ENCODE results near the gene GANAB.
A peak's percentile ranks its signal among the peaks of the same experiment; 100 is the strongest.
"Not testable (repeated sequence)": the region's sequence is repeated elsewhere in the genome, so short reads cannot be mapped to it uniquely, and the experiment has no call there.

Gene GANAB

GRCh38 chr11:62621027-62621566, 25.3 kb downstream of the GANAB start:
- DNase-seq = no peak

- DNase-seq = not testable (repeated sequence)
Measured at GRCh38 chr11:62616957-62617356, 29.5 kb downstream of the GANAB start.

- no peak for DNase-seq
Measured at GRCh38 chr11:62615521-62615920, 30.9 kb downstream of the GANAB start.

- no peak for DNase-seq
Measured at GRCh38 chr11:62614275-62614674, 32.1 kb downstream of the GANAB start.

GRCh38 chr11:62613291-62613778, 33.1 kb downstream of the GANAB start:
- no peak for DNase-seq

- DNase-seq = peak; percentile 80 to 93
Measured at GRCh38 chr11:62612366-62613290, 33.8 kb downstream of the GANAB start, which contains the start of the genes EML3 and ROM1. TSS of gene EML3 (minus strand) at chr11:62612775. CDS start at chr11:62612457, 318 bp downstream. TSS of gene ROM1 (plus strand) at chr11:62613257. CDS start at chr11:62613282, 25 bp downstream.

DNA sequence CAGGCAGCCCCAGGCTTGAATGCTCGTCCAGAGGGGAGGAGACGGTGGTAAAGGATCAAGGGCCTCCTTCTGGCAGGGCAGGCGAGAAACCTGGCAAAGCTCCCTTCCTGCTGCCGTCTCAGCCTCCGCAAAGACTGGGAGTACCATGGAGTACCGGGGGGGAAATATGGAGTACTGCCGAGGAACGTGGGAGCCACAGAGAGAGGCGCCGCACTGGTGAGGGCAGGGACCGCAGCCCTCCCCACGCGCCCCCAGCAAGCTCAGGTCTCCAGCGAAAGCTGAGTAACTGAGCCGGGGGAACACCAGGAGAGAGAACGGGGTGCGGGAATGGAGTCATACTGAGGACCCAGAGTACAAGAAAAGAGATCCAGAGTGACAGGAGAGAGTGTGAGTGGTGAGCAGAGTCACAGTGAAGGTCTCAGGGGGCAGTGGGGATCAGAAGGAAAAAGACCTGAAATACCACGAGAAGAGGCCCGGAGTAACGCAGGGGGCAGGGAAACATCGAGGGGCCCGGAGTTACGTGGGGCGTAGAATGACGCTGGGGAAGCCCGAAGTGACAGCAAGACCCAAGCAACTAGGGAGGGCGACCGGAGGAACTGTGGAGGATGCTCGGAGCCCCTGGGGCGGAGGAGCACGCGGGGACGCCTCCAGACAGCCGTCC, 34.6 kb downstream of the GANAB start:
- DNase-seq = peak in 1 of 2 experiments; percentile 70

- DNase-seq = peak in 1 of 2 experiments; percentile 68
Measured at GRCh38 chr11:62610814-62611704, 35.4 kb downstream of the GANAB start.

DNA sequence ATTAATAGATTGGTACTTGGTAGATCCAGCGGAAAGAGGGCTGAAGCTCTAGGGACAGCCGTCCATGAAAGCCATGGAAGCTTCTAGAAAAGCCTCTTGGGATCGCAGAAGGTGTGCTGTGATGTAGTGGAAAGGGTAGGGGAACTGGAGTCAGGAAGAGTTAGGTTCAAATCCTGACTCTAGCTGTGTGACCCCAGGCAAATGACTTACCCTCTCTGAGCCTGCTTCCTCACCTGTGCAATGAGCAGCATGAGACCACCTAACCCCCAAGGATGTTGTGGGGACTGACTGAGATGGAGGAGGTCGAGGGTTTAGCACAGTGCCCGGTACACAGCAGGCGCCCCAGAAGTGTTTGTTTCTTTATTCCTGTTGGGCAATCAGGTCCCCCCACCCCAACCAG, 36.0 kb downstream of the GANAB start:
- no peak for DNase-seq

- DNase-seq = no peak
Measured at GRCh38 chr11:62608776-62609175, 37.6 kb downstream of the GANAB start.

- peak in 1 of 2 experiments; percentile 26 for DNase-seq
Measured at GRCh38 chr11:62607714-62608113, 38.7 kb downstream of the GANAB start.

DNA sequence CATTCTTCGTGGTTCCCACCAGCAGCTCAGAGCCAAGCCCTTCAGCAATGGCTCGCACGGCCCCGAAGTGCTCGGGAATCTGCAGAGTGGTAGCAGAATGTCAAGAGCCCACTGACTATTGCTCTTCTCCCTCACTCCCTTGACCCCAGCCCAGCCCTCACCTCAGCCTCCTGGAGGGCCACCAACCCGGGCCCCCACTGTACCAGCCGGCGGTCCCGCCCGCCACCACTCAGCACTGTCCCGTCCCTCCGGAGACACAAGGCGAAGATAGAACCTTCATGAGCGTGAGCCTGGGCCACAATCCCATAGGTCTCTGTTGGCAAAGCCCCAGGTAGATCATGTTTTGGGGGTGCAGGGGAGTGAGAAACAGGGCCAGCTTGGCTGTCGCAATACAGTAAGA, 40.5 kb downstream of the GANAB start:
- no peak for DNase-seq

DNA sequence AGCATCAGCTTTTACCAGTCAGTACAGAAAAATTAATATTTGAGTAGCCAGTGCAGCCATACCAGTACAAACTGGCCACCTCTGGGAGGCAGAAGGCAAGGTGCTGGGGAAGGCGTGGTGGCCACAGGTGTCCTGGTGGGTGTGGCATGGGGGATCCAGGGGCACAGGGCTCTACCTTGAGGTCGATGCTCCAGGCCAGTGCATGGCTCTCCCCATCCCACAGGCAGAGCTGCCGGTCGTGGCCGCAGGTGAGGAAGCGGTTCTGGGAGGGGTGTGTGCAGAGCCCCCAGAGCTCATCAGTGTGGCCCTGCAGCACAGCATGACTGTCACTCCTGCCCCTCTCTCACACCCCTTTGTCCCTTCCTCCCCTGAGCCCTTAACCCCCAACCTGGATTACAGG, 40.9 kb downstream of the GANAB start:
- no peak for DNase-seq

GRCh38 chr11:62604460-62605120, 41.8 kb downstream of the GANAB start:
- peak; percentile 36 to 65 for DNase-seq

DNA sequence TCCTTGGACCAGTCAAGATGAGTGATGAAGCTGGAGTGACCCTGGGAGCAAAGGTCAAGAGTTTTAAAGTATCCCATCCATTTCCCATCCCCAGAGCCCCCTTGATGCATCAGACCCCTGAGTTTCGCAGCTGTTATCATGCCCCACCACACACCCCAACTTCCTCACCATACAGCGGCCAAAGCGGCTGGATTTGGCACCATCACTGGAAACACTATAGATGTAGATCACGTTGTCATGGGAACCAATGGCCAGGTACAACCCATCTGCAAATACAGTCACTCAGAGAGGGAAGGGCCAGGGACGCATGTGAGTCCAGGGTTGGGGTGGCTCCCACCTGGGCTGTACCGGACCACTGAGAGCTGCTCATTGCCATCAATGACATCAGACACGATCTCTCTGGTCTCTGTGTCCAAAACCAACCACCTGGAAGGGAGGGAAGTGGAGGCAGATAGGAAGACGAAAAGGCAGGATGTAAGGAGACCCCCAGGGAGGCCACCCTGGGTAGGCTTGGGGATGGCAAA, 42.6 kb downstream of the GANAB start:
- no peak for DNase-seq

DNA sequence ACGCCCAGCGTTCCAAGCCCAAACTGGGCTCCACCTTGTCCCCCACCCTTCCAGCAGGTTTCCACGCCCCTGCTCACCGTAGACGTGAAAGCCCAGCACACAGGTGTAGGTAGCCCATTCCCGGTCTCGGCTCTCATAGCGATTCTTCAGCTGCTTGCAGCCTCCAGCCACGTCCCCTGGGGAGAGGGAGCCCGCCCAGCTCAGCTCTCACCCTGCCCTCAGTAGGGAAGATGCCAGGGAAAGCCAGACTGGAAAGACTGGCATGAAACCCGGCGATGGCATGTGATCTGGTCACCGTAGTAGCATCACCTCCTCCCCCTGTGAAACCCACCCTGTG, 43.4 kb downstream of the GANAB start:
- peak in 1 of 2 experiments; percentile 73 for DNase-seq

DNA sequence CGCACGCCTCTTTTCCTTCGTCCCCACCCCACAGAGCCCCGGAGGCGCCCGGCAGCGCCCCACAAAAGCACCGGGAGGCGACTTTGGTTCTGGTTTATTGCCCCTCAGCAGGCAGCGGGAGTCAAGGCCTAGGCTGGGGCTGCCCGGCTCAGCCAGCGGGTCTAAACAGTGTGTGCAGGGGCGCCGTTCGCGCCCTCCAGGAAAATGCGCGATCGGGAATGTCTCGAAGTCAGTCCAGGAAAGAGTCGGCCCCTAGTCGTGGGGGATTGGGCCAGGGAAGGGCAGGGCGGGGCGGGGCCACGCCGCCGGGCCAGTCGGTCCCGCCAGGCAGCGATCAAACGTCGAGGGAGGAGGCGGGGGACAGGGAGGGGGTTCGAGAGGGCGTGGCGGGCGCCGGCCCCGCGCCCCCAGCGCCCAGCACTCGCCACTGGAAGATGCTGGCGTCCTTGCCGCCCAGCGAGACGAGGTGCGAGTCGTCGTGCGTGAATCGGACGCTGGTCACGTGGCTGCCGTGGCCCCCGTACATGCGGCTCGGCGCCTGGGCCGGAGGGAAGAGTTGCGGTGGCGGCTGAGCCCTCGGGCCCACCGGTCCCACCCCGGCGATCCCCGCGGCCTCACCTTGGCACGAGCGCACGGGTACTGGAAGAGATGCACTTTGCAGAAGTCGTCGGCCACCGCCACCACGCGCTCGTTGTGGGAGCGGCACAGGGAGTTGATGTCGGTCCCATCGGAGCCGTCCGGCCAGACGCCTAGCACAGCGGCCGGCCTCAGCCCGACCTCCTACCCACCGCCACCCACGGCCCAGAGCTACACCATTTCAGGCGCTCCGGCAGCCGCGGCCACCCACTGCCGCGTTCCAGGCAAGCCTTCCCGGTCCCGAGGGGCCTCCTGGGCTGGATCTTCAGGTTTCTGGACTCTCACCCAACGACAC, 44.0 kb downstream of the GANAB start:
- peak in 1 of 2 experiments; percentile 96 for DNase-seq

- DNase-seq = peak; percentile 99 to 100
Measured at GRCh38 chr11:62601372-62602140, 44.9 kb downstream of the GANAB start, which contains the start of gene MTA2. TSS of gene MTA2 (minus strand) at chr11:62601865. CDS start at chr11:62601450, 415 bp downstream.

GRCh38 chr11:62601122-62601371, 45.4 kb downstream of the GANAB start:
- DNase-seq = no peak
